Activated CD8-positive, alpha-beta memory T cell treated with anti-CD3 and anti-CD28 coated beads for 48 hours (primary cell): ENCODE data around the gene TCHHL1.
A peak's percentile ranks its signal among the peaks of the same experiment; 100 is the strongest.

ENCODE experiments used
- DNase-seq, 3 experiments: peaks; one replicate each; pipeline ENCODE4 v3.0.0-alpha.2; 2020; ENCODE audit warnings: low read depth in 2 of 3, low spot score in 2 of 3

Gene TCHHL1

GRCh38 chr1:152039461-152039860 is 49.4 kb downstream of the TCHHL1 start:
- no peak for DNase-seq

GRCh38 chr1:152038871-152039270 is 50.0 kb downstream of the TCHHL1 start:
- no peak for DNase-seq

DNA sequence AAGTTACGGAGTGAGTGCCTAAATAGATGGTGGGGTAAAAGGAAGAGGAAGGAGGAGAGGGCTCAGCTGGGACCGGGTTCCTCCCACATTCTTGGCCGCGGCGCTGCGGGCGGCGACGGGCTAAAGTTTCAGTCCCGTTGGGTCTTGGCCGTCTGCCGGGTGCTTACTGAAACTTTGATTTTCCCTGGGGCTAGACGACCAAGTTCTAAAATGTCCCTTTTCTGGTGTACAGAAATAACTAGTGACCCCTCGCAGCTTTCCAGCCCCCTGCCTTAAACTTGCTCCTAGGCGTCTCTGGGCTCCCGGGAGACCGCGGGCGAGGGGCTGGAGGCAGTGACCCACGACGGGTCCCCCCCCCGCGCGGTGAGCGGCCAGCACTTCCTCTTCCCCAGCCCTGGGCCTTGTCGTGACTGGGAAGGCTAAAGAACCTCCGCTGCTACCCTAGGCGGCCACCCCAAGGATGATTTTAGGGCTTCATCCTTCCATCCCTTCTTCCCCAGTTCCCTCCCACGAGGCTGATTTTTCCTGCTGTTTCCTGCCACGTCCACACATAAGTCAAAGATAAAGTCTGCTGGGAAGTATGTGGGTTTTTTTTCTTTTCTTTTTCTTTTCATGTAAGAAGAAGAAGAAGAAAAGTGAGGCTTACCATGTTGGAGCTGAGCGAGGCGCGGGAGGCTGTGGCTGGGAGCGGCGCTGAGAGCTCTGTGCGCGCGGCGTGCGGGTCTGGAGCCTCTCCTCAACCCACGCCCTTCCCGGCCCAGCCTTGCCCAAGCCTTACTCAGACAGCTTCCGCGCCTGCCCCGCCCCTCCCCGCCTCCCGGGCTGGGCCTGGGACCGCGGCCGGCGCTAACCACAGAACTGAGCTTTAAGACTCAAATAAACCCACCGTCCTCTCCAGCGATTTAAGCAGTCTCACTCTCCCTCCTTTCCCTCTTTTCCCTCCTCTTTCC is 52.3 kb downstream of the TCHHL1 start, which contains the start of gene S100A11:
Gene S100A11, minus strand, starts transcription at position 738 of the 950 bp plus-strand sequence. Its CDS starts 89 bp downstream, at position 649.
- DNase-seq = peak; percentile 52 to 63 (median 60)

DNA sequence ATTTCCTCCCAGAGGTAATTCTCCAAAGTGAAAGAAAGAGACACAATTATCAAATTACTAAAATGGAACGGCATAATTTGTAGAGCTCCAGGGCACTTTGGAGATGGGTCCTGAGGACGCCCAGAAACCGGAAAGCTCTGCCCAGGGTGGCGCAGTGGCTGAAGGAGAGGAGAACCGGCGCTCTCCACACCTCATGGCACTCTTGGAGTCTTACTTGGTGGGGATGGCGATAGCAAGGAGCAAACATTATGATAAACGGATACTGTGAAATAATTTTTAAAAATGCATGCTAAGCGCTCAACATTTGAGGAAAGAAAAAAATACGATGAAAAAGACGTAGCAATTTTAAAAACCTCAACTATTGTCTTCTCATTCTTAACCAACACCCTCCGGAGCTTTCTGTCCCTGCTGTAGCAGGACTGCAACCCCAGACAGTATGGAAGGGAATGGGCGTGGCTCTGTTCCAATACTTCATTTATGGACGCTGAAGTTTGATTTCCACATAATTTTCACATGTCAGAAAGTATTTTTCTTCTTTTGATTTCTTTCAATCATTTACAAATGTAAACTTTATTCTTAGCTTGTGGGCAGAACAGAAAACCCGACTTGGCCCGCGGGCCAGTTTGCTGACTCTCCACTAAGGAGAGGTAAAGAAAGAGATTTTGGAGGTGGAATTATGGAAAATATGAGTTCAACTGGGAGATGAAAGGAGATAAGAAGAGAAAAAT is 53.2 kb downstream of the TCHHL1 start:
- no peak for DNase-seq

- peak in 2 of 3 experiments; percentile 38 to 55 for DNase-seq
These were observed 54.0 kb downstream of the TCHHL1 start for GRCh38 chr1:152034654-152035538.

GRCh38 chr1:152034324-152034653 is 54.6 kb downstream of the TCHHL1 start:
- DNase-seq = no peak
